AG04450 (cell line): ENCODE results near the gene RASD2. TPM values are rescaled to one million over a fixed set of nuclear protein-coding genes. Genes with fewer than 3 reads are reported as not detected.
"Not testable (repeated sequence)": the region's sequence is repeated elsewhere in the genome, so short reads cannot be mapped to it uniquely, and the experiment has no call there.

Experiments used
- CTCF ChIA-PET: fragments of 300-600, 350-600 bp; formaldehyde crosslinking; extraction: SDS; loops from one replicate; lab custom pipeline; 2022; ENCODE audit warnings: antibody characterized with exemption, inconsistent platforms; lab: Charles Lee
- POLR2A ChIA-PET: fragments of 350-600 bp; formaldehyde crosslinking; extraction: SDS; loops from one replicate; lab custom pipeline; 2021; ENCODE audit warnings: antibody characterized with exemption, inconsistent platforms; lab: Yijun Ruan, JAX
- DNase-seq: peaks from one replicate; pipeline ENCODE4 v3.0.0-alpha.2; 2011; ENCODE audit warnings: low read depth, low spot score
- H3K27ac ChIP-seq: one replicate; pipeline ENCODE4 v1.5.1; 2012; ENCODE audit warnings: low read depth, low read length, control low read depth
- H3K27me3 ChIP-seq: one replicate; pipeline ENCODE4 v1.6.0; 2012; ENCODE audit warnings: low read length; ENCODE audit not compliant: control insufficient read depth, insufficient read depth
- H3K4me3 ChIP-seq: 2 replicates; pipeline ENCODE4 v1.5.1; 2011; ENCODE audit warnings: mild to moderate bottlenecking, low read depth, low read length, control low read depth
- H3K9me3 ChIP-seq: 2 replicates; pipeline ENCODE4 v1.5.1; 2012; ENCODE audit warnings: low read length; ENCODE audit not compliant: control insufficient read depth, insufficient read depth
- CTCF ChIP-seq: IDR thresholded peaks from 2 replicates; pipeline ENCODE4 v1.5.1; 2011; ENCODE audit warnings: low read depth, low read length, control low read depth, inconsistent platforms
- polyA plus RNA-seq: library from polyadenylated mRNA; depleted of rRNA; stranded (reverse); fragments of >200 nt; gene quantifications from 2 replicates; pipeline ENCODE4 v1.2.3, GENCODE V29; 2011

RASD2 gene
- polyA plus RNA-seq, 1 experiment: 0.14 TPM

- Histone ChIP-seq H3K4me3 (no peak overlapping the region), H3K27me3 (peaks cover 7% of the 10 kb centered on the region), H3K27ac (no peak overlapping the region), H3K9me3 (no peaks in the 10 kb centered on the region)
- DNase-seq: peak; percentile 46
- CTCF ChIA-PET: interaction anchor here (0.6 kb wide), 1 partner anchor 121 kb away, joined by 3 read pairs; no protein-coding TSS in a partner anchor
- POLR2A ChIA-PET: no interaction called here
- TF ChIP-seq CTCF: no peak
These were observed 34.4 kb upstream of the RASD2 start for GRCh38 chr22:35506259-35506570.

GRCh38 chr22:35507851-35508250 is 32.8 kb upstream of the RASD2 start:
- DNase-seq, POLR2A ChIA-PET, H3K27ac ChIP-seq, H3K27me3 ChIP-seq, H3K4me3 ChIP-seq, H3K9me3 ChIP-seq: not testable (repeated sequence)
- CTCF ChIA-PET: interaction anchor here (1.2 kb wide), 1 partner anchor 30 kb away, joined by 3 read pairs; no protein-coding TSS in a partner anchor

DNA sequence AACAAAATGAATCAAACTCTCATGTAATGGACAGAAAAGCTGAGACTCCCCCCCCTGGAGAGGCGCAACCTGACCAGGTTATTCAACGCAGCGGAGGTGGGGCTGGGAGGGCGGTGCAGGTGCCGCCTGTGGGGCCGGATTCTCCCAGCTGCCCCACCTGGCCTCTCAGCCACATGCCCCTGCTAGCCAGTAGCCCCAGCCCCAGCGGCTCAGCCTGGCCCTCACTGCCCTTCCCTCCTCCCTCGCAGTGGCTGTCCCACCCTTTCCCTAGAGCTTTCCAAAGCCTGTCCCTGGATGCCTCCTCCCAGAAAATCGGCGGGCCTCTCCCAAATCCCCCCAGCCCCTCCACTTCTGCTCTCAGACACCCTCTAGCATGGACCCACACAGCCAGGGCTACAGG is 31.2 kb upstream of the RASD2 start:
- H3K27me3 ChIP-seq: peaks cover 3% of the 10 kb centered on the region
- no peaks in the 10 kb centered on the region for H3K9me3 ChIP-seq
- H3K4me3 ChIP-seq: no peak overlapping the region
- DNase-seq: no peak
- TF ChIP-seq CTCF: no peak
- ChIA-PET POLR2A (no interaction called here), CTCF (interaction anchor here (0.5 to 1.5 kb wide), 2 partner anchors 29 to 81 kb away, joined by 3 to 4 read pairs; no protein-coding TSS in a partner anchor)
- H3K27ac ChIP-seq: no peak overlapping the region

DNA sequence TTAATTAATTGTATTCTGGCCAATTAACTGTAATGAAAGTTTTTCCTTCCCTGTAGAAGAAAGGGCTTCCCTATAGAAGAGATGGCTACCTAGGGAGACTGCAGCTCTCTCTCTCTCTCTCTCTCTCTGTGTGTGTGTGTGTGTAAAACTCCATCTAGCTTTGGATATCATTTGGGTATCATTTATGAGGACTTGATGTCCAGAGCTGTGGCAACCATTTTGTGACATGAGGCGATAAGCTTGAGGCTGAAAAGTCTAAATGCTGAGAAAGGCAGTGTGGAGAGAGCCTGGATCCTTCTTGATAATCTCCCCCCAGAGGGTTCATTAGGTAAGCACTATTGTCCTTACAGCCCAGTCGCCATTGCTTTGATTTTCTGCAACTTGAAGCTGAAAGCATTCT is 30.7 kb upstream of the RASD2 start:
- Histone ChIP-seq H3K27me3 (peaks cover 3% of the 10 kb centered on the region), H3K27ac (no peak overlapping the region), H3K4me3 (no peak overlapping the region), H3K9me3 (no peaks in the 10 kb centered on the region)
- DNase-seq: no peak
- TF ChIP-seq CTCF: no peak
- ChIA-PET CTCF (interaction anchor here (0.5 to 1.5 kb wide), 2 partner anchors 28 to 81 kb away, joined by 3 to 4 read pairs; no protein-coding TSS in a partner anchor), POLR2A (interaction anchor here (0.9 kb wide), 1 partner anchor 64 kb away, joined by 3 read pairs; no protein-coding TSS in a partner anchor)

- peaks cover 3% of the 10 kb centered on the region for H3K27me3 ChIP-seq
- POLR2A ChIA-PET: interaction anchor here (0.9 kb wide), 1 partner anchor 64 kb away, joined by 3 read pairs; no protein-coding TSS in a partner anchor
- CTCF ChIA-PET: interaction anchor here (1.5 kb wide), 1 partner anchor 28 kb away, joined by 3 read pairs; no protein-coding TSS in a partner anchor
- no peak for DNase-seq
- no peaks in the 10 kb centered on the region for H3K9me3 ChIP-seq
- peak overlapping the region; percentile 31 for H3K27ac ChIP-seq
- TF ChIP-seq CTCF: no peak
- no peak overlapping the region for H3K4me3 ChIP-seq
These were observed 30.1 kb upstream of the RASD2 start for GRCh38 chr22:35510481-35510934.
